Measurements from ENCODE around the gene SPATA24.

DNA sequence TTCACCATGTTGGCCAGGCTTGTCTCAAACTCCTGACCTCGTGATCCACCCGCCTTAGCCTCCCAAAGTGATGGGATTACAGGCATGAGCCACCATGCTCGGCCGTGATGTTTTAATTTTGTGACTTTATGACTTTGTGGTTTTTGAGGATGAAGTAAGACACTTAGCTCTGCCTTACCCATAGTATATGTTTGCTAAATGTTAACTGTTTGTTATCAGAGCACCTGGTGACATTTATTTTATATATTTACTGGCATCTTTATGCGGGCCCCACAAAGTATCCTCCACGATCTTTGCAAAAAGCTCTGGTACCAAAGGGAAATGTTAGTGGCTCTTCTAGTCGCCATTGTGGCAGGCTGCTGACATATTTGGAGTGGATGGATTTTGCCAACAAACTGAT is 27.5 kb downstream of the SPATA24 start:
- TF ChIP-seq, protein P1, sequence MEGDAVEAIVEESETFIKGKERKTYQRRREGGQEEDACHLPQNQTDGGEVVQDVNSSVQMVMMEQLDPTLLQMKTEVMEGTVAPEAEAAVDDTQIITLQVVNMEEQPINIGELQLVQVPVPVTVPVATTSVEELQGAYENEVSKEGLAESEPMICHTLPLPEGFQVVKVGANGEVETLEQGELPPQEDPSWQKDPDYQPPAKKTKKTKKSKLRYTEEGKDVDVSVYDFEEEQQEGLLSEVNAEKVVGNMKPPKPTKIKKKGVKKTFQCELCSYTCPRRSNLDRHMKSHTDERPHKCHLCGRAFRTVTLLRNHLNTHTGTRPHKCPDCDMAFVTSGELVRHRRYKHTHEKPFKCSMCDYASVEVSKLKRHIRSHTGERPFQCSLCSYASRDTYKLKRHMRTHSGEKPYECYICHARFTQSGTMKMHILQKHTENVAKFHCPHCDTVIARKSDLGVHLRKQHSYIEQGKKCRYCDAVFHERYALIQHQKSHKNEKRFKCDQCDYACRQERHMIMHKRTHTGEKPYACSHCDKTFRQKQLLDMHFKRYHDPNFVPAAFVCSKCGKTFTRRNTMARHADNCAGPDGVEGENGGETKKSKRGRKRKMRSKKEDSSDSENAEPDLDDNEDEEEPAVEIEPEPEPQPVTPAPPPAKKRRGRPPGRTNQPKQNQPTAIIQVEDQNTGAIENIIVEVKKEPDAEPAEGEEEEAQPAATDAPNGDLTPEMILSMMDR (conservative IDR thresholded peaks at IDR 0.05) = no peak
- TF ChIP-seq EZH2 (IDR thresholded peaks at IDR 0.05; ENCODE audit: low read depth) = no peak
